Nephron progenitor cell (in vitro differentiated cells): ENCODE measurements around the gene COX6B1.

Source experiments
- DNase-seq: peaks from one replicate; pipeline ENCODE4 v3.0.0; 2021
- H3K27ac Mint-ChIP-seq: 2 replicates; pipeline ENCODE4 v1.8.0; 2021; ENCODE audit warnings: mild to moderate bottlenecking, moderate library complexity, mixed read lengths
- H3K27me3 Mint-ChIP-seq: 2 replicates; pipeline ENCODE4 v1.8.0; 2021; ENCODE audit warnings: mild to moderate bottlenecking, low read depth, mixed read lengths; ENCODE audit not compliant: poor library complexity
- H3K36me3 Mint-ChIP-seq: 2 replicates; pipeline ENCODE4 v1.8.0; 2021; ENCODE audit warnings: low read depth, mixed read lengths
- H3K4me1 Mint-ChIP-seq: 2 replicates; pipeline ENCODE4 v1.8.0; 2021; ENCODE audit warnings: mixed read lengths
- H3K4me3 Mint-ChIP-seq: 2 replicates; pipeline ENCODE4 v1.8.0; 2021; ENCODE audit warnings: mild to moderate bottlenecking, moderate library complexity, mixed read lengths
- H3K9me3 Mint-ChIP-seq: 2 replicates; pipeline ENCODE4 v1.8.0; 2021; ENCODE audit warnings: mild to moderate bottlenecking, moderate library complexity, mixed read lengths
- TF ChIP-seq, protein P1 (sequence below): fragments of 200-600 bp; sonication (generic); IDR thresholded peaks from 2 replicates; pipeline ENCODE4 v1.5.0; 2021; ENCODE audit warnings: antibody characterized with exemption

Gene COX6B1

DNA sequence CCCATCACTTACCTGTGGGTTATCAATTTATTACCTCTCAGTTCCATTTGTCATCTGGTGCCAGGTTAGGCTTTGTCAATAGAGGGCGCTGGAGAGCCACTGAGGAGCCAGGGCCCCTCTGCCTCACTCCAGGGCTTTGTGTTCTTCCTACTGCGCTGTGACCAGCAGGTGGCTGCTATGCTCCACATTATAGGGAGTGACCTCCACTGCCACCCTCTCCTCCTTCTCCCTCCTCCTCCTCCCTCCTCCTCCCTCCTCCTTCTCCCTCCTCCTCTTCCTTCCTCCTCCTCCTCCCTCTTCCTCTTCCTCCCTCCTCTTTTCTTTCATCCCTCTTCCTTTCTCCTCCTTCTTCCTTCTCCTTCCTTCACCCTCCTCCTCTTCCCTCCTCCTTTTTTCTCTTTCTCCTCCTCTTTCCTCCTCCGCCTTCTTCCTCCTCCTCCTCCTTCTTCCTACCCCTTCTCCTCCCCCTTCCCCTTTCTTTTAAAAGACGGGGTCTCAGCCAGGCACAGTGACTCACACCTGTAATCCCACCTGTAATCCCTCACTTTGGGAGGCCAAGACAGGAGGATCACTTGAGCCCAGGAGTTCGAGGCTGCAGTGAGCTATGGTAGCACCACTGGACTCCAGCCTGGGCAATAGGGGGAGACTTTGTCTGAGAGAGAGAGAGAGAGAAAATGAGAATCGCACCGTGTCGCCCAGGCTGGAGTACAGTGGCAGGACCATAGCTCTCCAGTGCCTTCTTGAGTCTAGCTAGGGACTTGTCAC is 45.9 kb downstream of the COX6B1 start:
- TF ChIP-seq, protein P1, sequence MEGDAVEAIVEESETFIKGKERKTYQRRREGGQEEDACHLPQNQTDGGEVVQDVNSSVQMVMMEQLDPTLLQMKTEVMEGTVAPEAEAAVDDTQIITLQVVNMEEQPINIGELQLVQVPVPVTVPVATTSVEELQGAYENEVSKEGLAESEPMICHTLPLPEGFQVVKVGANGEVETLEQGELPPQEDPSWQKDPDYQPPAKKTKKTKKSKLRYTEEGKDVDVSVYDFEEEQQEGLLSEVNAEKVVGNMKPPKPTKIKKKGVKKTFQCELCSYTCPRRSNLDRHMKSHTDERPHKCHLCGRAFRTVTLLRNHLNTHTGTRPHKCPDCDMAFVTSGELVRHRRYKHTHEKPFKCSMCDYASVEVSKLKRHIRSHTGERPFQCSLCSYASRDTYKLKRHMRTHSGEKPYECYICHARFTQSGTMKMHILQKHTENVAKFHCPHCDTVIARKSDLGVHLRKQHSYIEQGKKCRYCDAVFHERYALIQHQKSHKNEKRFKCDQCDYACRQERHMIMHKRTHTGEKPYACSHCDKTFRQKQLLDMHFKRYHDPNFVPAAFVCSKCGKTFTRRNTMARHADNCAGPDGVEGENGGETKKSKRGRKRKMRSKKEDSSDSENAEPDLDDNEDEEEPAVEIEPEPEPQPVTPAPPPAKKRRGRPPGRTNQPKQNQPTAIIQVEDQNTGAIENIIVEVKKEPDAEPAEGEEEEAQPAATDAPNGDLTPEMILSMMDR, result peak; percentile 96
- peak; percentile 90 for DNase-seq
- no peaks in the 10 kb centered on the region for H3K9me3 Mint-ChIP-seq

DNA sequence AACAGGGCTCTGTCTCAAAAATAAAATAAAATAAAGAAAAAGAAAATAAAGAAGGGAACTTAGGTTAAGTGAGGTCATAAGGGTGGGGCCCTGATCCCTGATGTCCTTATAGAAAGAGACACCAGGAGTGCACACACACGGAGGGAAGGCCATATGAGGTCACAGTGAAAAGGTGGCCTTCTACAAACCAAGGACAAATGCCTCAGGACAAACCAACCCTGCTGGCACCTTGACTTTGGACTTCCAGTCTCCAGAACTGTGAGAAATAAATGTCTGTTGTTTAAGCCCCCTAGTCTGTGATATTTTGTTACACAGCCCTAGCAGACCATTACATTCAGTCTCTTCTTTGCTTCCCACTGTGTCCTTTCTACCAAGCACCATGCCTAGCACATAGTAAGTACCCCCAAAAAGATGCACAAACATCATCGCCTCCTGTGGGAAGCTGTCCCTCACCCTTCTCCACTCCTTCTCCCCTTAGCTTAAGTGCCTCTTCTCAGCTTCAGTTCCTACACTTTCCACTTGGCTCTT is 47.8 kb downstream of the COX6B1 start:
- TF ChIP-seq, protein P1, result no peak
- no peak overlapping the region for H3K4me3 Mint-ChIP-seq
- no peak for DNase-seq
- peaks cover 27% of the 10 kb centered on the region for H3K27me3 Mint-ChIP-seq
- no peaks in the 10 kb centered on the region for H3K4me1 Mint-ChIP-seq
- H3K27ac Mint-ChIP-seq, result no peak overlapping the region
- no peaks in the 10 kb centered on the region for H3K36me3 Mint-ChIP-seq
- H3K9me3 Mint-ChIP-seq, result no peaks in the 10 kb centered on the region

More for the DNA sequence above, 45.9 kb downstream of the COX6B1 start:
- H3K4me1 Mint-ChIP-seq, result no peaks in the 10 kb centered on the region
- peaks cover 29% of the 10 kb centered on the region for H3K27me3 Mint-ChIP-seq
- H3K4me3 Mint-ChIP-seq, result no peak overlapping the region
- no peak overlapping the region for H3K27ac Mint-ChIP-seq
- no peaks in the 10 kb centered on the region for H3K36me3 Mint-ChIP-seq

DNA sequence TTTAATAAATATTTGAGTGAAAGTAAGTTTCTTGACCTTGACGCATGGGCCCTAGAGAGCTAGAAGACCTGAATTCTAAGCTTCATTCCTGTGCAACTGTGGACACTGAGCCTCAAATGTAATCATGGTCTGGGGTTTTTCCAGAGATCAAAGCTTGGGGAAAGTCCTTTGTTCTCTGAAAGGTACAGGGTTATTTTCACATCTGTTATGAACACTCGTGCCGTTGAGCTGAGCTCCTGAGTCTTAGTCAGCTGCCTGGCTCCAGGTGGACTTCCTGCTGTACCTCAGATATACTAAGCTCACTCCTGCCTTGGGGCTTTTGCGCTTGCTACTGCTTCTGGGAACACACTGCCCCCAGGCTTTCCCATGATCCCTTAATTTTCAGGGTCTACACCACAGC is 48.7 kb downstream of the COX6B1 start:
- H3K27me3 Mint-ChIP-seq, result peaks cover 27% of the 10 kb centered on the region
- TF ChIP-seq, protein P1, result no peak
- no peaks in the 10 kb centered on the region for H3K4me1 Mint-ChIP-seq
- H3K4me3 Mint-ChIP-seq, result no peak overlapping the region
- H3K27ac Mint-ChIP-seq, result no peak overlapping the region
- H3K9me3 Mint-ChIP-seq, result no peaks in the 10 kb centered on the region
- no peak for DNase-seq
- no peaks in the 10 kb centered on the region for H3K36me3 Mint-ChIP-seq

DNA sequence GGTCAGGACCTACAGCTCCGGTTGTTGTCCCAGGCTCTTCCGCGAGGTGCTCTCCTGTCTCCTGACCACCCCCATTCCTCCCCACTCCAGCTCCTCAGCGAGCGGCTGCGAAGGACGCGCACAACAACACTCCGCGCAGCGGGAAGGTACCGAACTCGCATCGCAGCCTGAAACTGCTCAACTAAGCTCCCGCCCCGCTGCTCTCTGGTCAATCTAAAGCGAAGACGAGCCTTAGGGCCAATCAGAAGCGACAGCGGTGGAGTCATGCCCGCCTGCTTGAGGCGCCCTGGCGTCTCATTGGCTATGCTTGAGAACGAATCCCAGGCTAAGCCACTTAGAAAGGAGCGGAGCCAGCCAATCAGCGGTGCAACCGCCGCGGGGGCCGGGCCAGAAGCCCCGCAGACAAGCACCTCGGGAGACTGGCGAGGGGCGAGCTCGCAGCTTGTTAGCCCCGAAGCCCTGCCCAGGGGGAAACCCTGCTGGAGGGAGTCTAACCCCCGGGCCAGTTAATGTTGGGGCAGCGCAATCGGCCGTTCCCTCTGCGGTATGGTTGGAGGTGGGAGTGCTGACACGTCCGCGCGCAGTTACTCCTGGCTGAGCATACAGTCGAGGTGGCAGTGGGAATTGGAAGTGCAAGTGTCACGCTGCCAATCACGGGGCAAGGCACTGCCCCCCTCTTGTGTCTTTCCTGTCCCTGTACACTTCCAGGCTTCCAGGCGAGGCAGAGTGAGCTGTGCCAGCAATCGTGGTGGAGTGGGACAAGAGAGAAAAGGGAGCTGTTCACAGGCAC is 54.3 kb downstream of the COX6B1 start:
- H3K36me3 Mint-ChIP-seq, result no peaks in the 10 kb centered on the region
- H3K9me3 Mint-ChIP-seq, result no peaks in the 10 kb centered on the region

DNA sequence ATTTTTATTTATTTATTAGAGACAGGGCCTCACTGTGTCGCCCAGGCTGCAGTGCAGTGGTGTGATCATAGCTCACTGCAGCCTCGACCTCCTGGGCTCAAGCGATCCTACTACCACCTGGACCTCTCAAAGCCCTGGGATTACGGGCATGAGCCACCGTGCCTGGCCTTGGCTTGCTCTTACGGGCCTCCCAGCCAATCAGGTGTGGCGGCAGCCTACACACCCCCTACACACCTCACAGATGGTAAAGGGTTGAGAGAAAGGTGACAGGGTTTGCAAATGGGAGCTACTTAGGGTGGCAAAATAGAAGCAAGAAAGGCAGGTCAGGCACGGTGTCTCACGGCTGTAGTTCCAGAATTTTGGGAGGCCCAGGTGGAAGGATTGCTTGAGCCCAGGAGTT is 55.2 kb downstream of the COX6B1 start:
- DNase-seq, result no peak
- Mint-ChIP-seq H3K27me3 (peaks cover 31% of the 10 kb centered on the region), H3K27ac (no peak overlapping the region), H3K4me1 (peaks cover 5% of the 10 kb centered on the region), H3K36me3 (no peaks in the 10 kb centered on the region), H3K4me3 (peak overlapping the region; percentile 40), H3K9me3 (no peaks in the 10 kb centered on the region)
- TF ChIP-seq, protein P1, result no peak

More for the DNA sequence above, 54.3 kb downstream of the COX6B1 start:
- TF ChIP-seq, protein P1, result no peak
- H3K4me1 Mint-ChIP-seq, result peaks cover 5% of the 10 kb centered on the region
- H3K4me3 Mint-ChIP-seq, result peak overlapping the region; percentile 94
- H3K27ac Mint-ChIP-seq, result peak overlapping the region; percentile 88
- peak; percentile 90 for DNase-seq
- peaks cover 38% of the 10 kb centered on the region for H3K27me3 Mint-ChIP-seq
